Stimulated activated CD4-positive, alpha-beta T cell treated with anti-CD3 and anti-CD28 coated beads, Interleukin-1b, Interleukin-23, amount 100 ng/mL, for 24 hours (primary cell): ENCODE results near the gene HPX.
"Not testable (repeated sequence)": the region's sequence is repeated elsewhere in the genome, so short reads cannot be mapped to it uniquely, and the experiment has no call there.

Experiments used
- DNase-seq, 4 experiments: peaks; one replicate each; pipeline ENCODE4 v3.0.0-alpha.2; 2020; ENCODE audit warnings: low read depth in 4 of 4, low spot score in 1 of 4

HPX gene

GRCh38 chr11:6415797-6416196, 25.0 kb downstream of the HPX start:
- no peak for DNase-seq

GRCh38 chr11:6414874-6415328, 25.9 kb downstream of the HPX start:
- no peak for DNase-seq

DNA sequence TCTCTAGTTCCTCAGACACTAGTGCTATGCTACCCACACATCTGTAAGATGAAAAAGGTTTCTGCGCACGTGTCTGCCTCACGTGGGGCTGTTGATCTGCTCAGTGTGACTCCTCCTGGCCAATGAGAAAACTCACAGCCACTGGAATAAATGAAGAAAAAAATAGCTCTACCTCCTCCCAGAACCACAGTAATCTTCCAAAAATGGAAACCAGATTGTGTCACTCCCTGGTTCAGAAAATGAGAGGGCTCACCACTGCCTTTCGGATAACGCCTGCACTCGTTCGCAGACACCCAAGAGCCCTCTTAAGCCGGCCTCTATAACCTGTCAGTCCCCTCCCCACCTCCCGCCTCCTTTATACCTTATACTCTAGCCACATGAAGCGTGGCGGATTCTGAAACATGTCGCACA, 27.0 kb downstream of the HPX start:
- peak in 1 of 4 experiments; percentile 46 for DNase-seq

DNA sequence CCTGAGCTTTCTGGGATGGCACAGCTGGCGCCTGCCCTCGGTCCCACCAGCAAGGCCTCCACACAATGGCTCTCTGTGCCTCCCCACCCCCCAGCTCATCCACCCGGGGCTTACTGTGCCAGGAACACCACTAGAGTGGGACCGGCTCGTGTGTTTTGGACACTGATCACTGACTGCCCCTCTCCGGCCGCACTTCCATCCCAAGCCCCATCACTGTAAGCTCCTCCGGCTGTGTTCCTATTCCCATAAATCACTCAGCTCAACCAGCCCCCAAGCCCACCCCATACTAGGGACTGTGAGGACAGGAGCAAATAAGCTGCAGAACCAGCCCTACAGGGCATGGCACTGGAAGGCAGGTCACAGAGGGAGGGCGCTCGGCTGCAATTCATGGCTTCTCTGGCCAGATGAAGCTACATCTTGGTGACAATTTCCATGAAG, 29.2 kb downstream of the HPX start:
- DNase-seq: no peak

- no peak for DNase-seq
Measured at GRCh38 chr11:6410695-6411430, 29.9 kb downstream of the HPX start.

GRCh38 chr11:6406370-6406769, 34.4 kb downstream of the HPX start:
- no peak for DNase-seq

- DNase-seq: no peak
Measured at GRCh38 chr11:6405846-6406245, 34.9 kb downstream of the HPX start.

DNA sequence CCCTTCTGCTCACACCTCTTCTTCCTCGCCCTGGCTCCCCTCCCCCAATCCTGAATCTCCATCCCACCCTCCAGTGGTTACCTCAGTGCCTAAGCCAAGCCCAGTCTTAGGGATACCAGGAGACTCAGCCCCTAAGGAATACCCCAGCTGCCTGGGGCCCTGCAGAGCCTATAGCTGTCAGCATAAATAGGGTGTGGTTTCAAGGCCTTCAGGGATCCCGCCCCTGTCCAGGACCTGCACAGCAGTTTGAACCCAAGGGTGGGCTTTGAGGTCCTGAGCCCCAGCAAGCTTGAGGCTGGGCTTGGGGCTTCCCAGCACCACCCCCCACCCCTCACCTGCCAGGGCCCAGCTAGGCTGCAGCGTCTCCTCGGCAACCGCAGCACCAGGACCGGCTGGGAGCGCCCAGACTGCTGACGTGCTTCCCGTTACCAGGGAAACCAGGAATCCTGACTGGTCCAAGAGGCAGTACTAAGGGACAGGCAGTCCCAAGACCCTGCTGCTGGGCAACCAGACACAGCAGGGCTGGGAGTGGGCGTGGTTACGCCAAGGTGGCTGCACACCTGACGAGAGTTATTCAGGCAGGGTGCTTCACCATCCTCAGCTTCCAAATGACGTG, 35.6 kb downstream of the HPX start:
- DNase-seq: no peak

GRCh38 chr11:6404342-6405051, 36.3 kb downstream of the HPX start:
- DNase-seq: no peak

- DNase-seq: no peak
Measured at GRCh38 chr11:6403539-6403938, 37.2 kb downstream of the HPX start.

- peak in 2 of 4 experiments; percentile 42 to 52 for DNase-seq
Measured at GRCh38 chr11:6402561-6402981, 38.2 kb downstream of the HPX start.

GRCh38 chr11:6402061-6402470, 38.7 kb downstream of the HPX start:
- DNase-seq: no peak

DNA sequence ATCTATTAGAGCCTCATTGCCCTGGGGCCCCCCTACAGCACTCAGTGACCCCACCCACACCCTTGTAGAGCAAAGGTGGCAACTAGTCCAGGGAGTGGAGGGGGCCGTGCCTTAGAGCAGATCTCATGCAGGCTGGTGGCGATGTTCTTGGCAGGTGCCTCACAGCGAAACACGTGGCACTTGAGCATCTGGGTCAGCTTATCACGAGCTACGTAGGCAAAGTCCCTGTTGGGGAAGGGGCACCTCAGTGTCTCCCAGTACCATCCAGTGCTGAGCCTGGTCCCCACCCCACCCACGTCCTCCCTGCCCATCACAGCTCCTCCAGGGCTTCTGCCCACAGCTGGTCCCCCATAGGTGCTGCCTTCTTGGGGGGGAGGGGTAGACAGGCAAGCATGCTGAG, 39.3 kb downstream of the HPX start:
- DNase-seq: no peak

DNA sequence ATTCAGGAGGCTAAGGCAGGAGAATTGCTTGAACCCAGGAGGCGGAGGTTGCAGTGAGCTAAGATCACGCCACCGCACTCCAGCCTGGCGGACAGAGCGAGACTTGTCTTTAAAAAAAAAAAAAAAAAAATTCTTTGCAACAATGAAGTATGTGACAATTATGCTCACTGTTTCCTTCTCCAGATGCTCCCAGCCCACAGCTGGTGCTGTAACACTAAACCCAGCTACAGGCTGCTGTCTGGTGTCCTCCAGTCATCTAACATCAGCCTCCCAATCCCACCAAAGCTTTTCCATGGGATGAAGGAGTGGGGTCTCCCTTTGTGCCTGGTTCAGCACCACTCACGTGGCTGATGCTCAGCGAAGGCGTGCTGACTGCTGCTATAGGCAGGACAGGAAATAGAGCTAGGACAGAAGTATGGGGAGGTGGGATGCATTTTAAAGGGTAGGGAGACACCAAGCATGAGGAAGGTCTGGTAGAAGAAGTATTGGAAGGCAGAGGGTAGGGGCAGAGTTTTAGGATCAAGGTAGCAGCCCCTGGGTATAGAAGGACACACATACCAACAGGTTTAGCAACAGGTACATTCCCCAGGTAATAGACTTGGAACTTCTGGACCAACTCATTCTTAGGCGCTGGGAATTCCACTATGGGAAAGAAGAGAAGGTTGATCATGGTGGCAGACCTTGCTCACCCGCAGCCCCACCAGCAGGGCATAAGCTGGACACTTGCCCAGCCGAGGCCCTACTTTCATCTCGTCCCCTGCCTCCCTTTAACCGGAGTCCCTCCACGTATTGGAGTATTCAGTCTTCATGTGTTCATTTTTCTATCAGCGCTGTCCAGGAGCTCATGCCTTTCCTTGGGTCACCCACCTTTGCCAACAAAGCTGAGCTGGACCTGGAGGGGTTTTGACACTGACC, 40.1 kb downstream of the HPX start:
- no peak for DNase-seq

DNA sequence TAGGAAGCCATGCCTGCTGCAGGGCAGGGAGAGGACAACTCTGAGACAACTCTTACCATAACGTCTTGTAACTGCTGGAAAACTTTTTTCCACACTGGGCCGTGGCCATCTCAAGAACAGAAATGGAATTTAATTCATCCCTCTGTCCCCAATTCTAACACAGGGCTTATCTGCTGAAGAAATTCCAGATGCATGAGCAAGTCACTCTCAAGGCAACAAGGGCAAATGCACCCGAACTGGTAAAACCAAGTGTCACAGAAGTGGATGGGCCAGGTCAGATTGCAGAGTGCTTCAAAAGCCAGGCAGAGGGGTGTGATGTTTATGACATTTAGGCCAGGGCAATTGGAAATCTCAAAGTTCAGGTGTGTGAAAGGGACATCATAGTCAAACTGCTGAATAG, 43.2 kb downstream of the HPX start:
- DNase-seq: no peak

- no peak for DNase-seq
Measured at GRCh38 chr11:6397156-6397555, 43.6 kb downstream of the HPX start.

DNA sequence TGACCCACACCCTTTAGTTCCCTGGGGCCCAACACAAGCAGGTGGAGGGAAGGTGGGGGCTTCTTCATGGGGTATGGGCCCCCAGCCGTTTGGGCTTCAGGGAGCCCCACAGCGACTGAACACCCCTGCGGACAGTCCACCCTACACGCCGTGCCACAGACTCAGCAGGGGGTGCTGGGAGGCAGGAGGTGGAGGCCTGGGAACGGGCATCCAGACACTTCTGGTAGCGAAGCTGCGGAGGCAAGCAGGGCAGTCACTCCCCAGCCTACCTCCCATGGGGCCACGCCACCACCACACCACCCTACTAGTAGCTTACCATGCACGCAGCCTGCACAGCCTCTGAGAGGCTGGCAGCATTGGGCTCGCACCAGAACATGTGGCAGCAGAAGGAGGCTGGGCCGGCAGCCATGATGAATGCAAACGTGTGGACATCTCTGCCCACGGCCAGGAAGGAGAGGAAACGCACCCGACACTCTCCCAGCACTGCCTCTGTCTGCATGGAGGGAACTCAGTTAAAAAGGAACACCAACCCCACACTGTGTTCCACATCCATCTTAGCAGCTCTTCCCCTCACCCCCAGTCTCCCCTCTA, 45.2 kb downstream of the HPX start:
- DNase-seq: no peak

- DNase-seq: no peak
Measured at GRCh38 chr11:6393989-6394670, 46.7 kb downstream of the HPX start.

DNA sequence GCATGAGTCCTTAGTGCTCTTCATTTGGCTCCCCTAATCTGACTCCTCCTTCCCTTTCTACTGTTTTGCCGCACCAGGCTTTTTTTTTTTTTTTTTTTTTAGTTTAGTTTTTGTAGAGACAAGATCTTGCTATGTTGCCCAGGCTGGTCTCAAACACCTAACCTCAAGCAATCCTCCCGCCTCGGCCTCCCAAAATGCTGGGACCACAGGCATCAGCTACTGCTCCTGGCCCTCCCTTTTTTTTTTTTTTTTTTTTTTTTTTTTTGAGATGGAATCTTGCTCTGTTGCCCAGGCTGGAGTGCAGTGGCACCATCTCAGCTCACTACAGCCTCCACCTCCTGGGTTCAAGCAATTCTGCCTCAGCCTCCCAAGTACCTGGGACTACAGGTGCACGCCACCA, 48.5 kb downstream of the HPX start:
- not testable (repeated sequence) for DNase-seq

- DNase-seq: no peak
Measured at GRCh38 chr11:6391537-6392134, 49.2 kb downstream of the HPX start.
